ENCODE results near the gene MYH16.

Gene MYH16

DNA sequence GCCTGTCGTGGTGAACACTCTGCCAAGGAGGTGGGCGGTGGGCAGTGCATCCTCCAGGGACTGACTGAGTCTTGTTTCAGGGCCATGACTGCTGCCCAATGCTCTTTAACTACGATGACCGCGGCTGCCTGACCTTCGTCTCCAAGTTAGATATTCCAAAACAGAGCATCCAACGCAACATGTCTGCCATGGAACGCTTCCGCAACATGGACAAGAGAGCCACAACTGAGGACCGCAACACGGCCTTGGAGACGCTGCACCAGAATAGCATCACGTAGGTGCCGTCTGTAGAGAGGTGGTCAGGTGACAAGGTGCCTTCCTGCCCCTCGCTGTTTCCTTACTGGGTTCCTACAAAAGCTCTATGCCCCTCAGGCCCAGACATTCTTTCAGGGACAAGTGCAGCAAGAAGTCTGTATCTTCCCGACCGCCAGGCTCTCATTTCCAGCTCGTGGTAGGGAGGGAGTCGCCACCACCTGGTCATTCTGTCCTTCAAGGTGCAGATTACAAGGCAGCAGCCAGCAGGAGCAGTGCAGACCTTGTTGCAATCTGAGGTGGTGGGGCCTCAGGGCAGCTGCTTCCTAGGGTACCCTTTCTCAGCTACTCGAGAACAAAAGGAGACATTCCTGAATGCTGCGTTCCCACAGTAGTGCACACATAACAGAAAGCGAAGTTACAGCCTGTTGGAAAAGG is 87.0 kb downstream of the MYH16 start:
- DNase-seq: no peak

Data from stimulated activated naive CD4-positive, alpha-beta T cell (primary cell).